Stimulated activated naive B cell treated with anti-CD40 and anti-IgM and Interleukin-4, amounts not matched to agents 10 μg/mL and 1 μg/mL and 100 μg/mL, for 72 hours (primary cell): ENCODE data around the gene BCDIN3D.
"Not testable (repeated sequence)": the region's sequence is repeated elsewhere in the genome, so short reads cannot be mapped to it uniquely, and the experiment has no call there.

Experiments
- ATAC-seq, 2 donors: fragments of 150-1000 bp; cut with Tn5 transposase; replicated peaks; 2 replicates each; pipeline ENCODE4 v1.10.0; 2021; ENCODE audit warnings: moderate library complexity in 1 of 2
- DNase-seq: peaks from one replicate; pipeline ENCODE4 v3.0.0; 2021
- H3K27ac Mint-ChIP-seq: one replicate; pipeline ENCODE4 v1.8.0; 2022; ENCODE audit warnings: mild to moderate bottlenecking, mixed read lengths
- H3K27me3 Mint-ChIP-seq, 2 donors: one replicate each; pipeline ENCODE4 v1.8.0; 2022; ENCODE audit warnings: mixed read lengths in 2 of 2
- H3K36me3 Mint-ChIP-seq, 2 donors: one replicate each; pipeline ENCODE4 v1.8.0; 2022; ENCODE audit warnings: mixed read lengths in 2 of 2, mild to moderate bottlenecking in 1 of 2
- H3K4me1 Mint-ChIP-seq, 2 donors: one replicate each; pipeline ENCODE4 v1.8.0; 2022; ENCODE audit warnings: mixed read lengths in 2 of 2, mild to moderate bottlenecking in 1 of 2
- H3K4me3 Mint-ChIP-seq, 2 donors: one replicate each; pipeline ENCODE4 v1.8.0; 2022; ENCODE audit warnings: mild to moderate bottlenecking in 2 of 2, mixed read lengths in 2 of 2, moderate library complexity in 1 of 2
- H3K9me3 Mint-ChIP-seq, 2 donors: one replicate each; pipeline ENCODE4 v1.8.0; 2022; ENCODE audit warnings: mixed read lengths in 2 of 2, mild to moderate bottlenecking in 1 of 2

Gene BCDIN3D

GRCh38 chr12:49855890-49856289 lies 13.0 kb upstream of the BCDIN3D start:
- not testable (repeated sequence) for H3K36me3 Mint-ChIP-seq, H3K4me3 Mint-ChIP-seq, H3K9me3 Mint-ChIP-seq, H3K27ac Mint-ChIP-seq, DNase-seq, H3K4me1 Mint-ChIP-seq, ATAC-seq
- H3K27me3 Mint-ChIP-seq: peaks cover 21 to 23% of the 10 kb centered on the region in 2 donors

- H3K36me3 Mint-ChIP-seq: no peaks in the 10 kb centered on the region
These were observed 12.1 kb upstream of the BCDIN3D start for GRCh38 chr12:49854976-49855375.

GRCh38 chr12:49853671-49854070 lies 10.8 kb upstream of the BCDIN3D start:
- Mint-ChIP-seq H3K27ac (no peak overlapping the region), H3K4me1 (no peaks in the 10 kb centered on the region), H3K27me3 (peaks cover 12 to 33% of the 10 kb centered on the region in 2 donors), H3K9me3 (no peaks in the 10 kb centered on the region), H3K4me3 (no peak overlapping the region), H3K36me3 (no peaks in the 10 kb centered on the region)
- no peak for DNase-seq
- ATAC-seq: no peak

More at GRCh38 chr12:49854976-49855375, 12.1 kb upstream of the BCDIN3D start:
- H3K4me1 Mint-ChIP-seq: no peaks in the 10 kb centered on the region
- H3K9me3 Mint-ChIP-seq: no peaks in the 10 kb centered on the region
- no peak overlapping the region for H3K4me3 Mint-ChIP-seq
- no peak for ATAC-seq
- H3K27ac Mint-ChIP-seq: no peak overlapping the region
- no peak for DNase-seq
- peaks cover 18 to 26% of the 10 kb centered on the region in 2 donors for H3K27me3 Mint-ChIP-seq

- Mint-ChIP-seq H3K36me3 (no peaks in the 10 kb centered on the region), H3K9me3 (no peaks in the 10 kb centered on the region), H3K27ac (no peak overlapping the region), H3K4me3 (no peak overlapping the region), H3K27me3 (peaks cover 12 to 20% of the 10 kb centered on the region in 2 donors), H3K4me1 (peaks cover 9 to 13% of the 10 kb centered on the region in 2 donors)
- no peak for DNase-seq
- no peak for ATAC-seq
These were observed 4.3 kb upstream of the BCDIN3D start for GRCh38 chr12:49847161-49847560.

- no peak overlapping the region for H3K27ac Mint-ChIP-seq
- peaks cover 16 to 24% of the 10 kb centered on the region in 2 donors for H3K4me1 Mint-ChIP-seq
- H3K27me3 Mint-ChIP-seq: peaks cover 12% of the 10 kb centered on the region in 2 donors
- no peak for DNase-seq
- H3K9me3 Mint-ChIP-seq: no peaks in the 10 kb centered on the region
- ATAC-seq: no peak
- H3K4me3 Mint-ChIP-seq: no peak overlapping the region
- peaks cover 0 to 1% of the 10 kb centered on the region in 2 donors for H3K36me3 Mint-ChIP-seq
These were observed 3.1 kb upstream of the BCDIN3D start for GRCh38 chr12:49846032-49846431.

GRCh38 chr12:49843876-49844437 lies 1.1 kb upstream of the BCDIN3D start:
- H3K4me1 Mint-ChIP-seq: peaks cover 16 to 32% of the 10 kb centered on the region in 2 donors
- no peak overlapping the region for H3K27ac Mint-ChIP-seq
- H3K36me3 Mint-ChIP-seq: peaks cover 3% of the 10 kb centered on the region in 2 donors
- H3K9me3 Mint-ChIP-seq: no peaks in the 10 kb centered on the region
- DNase-seq (no peak), ATAC-seq (no peak)
- H3K27me3 Mint-ChIP-seq: peaks cover 4 to 8% of the 10 kb centered on the region in 2 donors
- no peak overlapping the region for H3K4me3 Mint-ChIP-seq

- DNase-seq: no peak
- no peak for ATAC-seq
- Mint-ChIP-seq H3K27ac (peak overlapping the region; percentile 97), H3K4me1 (peaks cover 17 to 37% of the 10 kb centered on the region in 2 donors), H3K36me3 (peaks cover 3 to 4% of the 10 kb centered on the region in 2 donors), H3K9me3 (no peaks in the 10 kb centered on the region), H3K27me3 (peaks cover 0 to 5% of the 10 kb centered on the region in 2 donors), H3K4me3 (peak overlapping the region; percentile 90 to 98)
These were observed 505 bp upstream of the BCDIN3D start for GRCh38 chr12:49843411-49843810.

- peaks cover 7 to 14% of the 10 kb centered on the region in 2 donors for H3K36me3 Mint-ChIP-seq
- ATAC-seq (no peak), DNase-seq (no peak)
- peaks cover 17 to 40% of the 10 kb centered on the region in 2 donors for H3K4me1 Mint-ChIP-seq
- H3K4me3 Mint-ChIP-seq: no peak overlapping the region
- H3K27ac Mint-ChIP-seq: no peak overlapping the region
- no peaks in the 10 kb centered on the region for H3K9me3 Mint-ChIP-seq
- no peaks in the 10 kb centered on the region for H3K27me3 Mint-ChIP-seq
These were observed 3.8 kb downstream of the BCDIN3D start for GRCh38 chr12:49838973-49839633.

- Mint-ChIP-seq H3K27ac (no peak overlapping the region), H3K4me3 (no peak overlapping the region)
These were observed 10.0 kb downstream of the BCDIN3D start for GRCh38 chr12:49832836-49833421.

GRCh38 chr12:49831717-49832116 lies 11.2 kb downstream of the BCDIN3D start:
- H3K4me3 Mint-ChIP-seq: no peak overlapping the region
- peaks cover 18 to 24% of the 10 kb centered on the region in 2 donors for H3K4me1 Mint-ChIP-seq
- H3K9me3 Mint-ChIP-seq: no peaks in the 10 kb centered on the region
- H3K27ac Mint-ChIP-seq: peak overlapping the region; percentile 3
- peaks cover 1% of the 10 kb centered on the region in 2 donors for H3K36me3 Mint-ChIP-seq
- DNase-seq (no peak), ATAC-seq (no peak)
- no peaks in the 10 kb centered on the region for H3K27me3 Mint-ChIP-seq

More at GRCh38 chr12:49832836-49833421, 10.0 kb downstream of the BCDIN3D start:
- no peak for DNase-seq
- Mint-ChIP-seq H3K4me1 (peaks cover 9 to 13% of the 10 kb centered on the region in 2 donors), H3K36me3 (peaks cover 4 to 5% of the 10 kb centered on the region in 2 donors), H3K27me3 (no peaks in the 10 kb centered on the region), H3K9me3 (no peaks in the 10 kb centered on the region)
- no peak for ATAC-seq

GRCh38 chr12:49828133-49829091 lies 14.5 kb downstream of the BCDIN3D start, which contains the start of gene NCKAP5L:
Gene NCKAP5L, minus strand, starts transcription at chr12:49828413. Its CDS starts 24,369 bp downstream, at chr12:49804044.
- Mint-ChIP-seq H3K4me3 (peak within 1 kb of the TSS; percentile 90 to 94), H3K4me1 (peaks cover 35 to 49% of the 10 kb centered on the region in 2 donors), H3K36me3 (no peaks in the 10 kb centered on the region), H3K9me3 (no peaks in the 10 kb centered on the region), H3K27me3 (no peaks in the 10 kb centered on the region), H3K27ac (peak within 1 kb of the TSS; percentile 93)
- ATAC-seq (peak; percentile 91 to 94), DNase-seq (peak; percentile 86)

GRCh38 chr12:49827401-49828099 lies 15.4 kb downstream of the BCDIN3D start:
- Mint-ChIP-seq H3K9me3 (no peaks in the 10 kb centered on the region), H3K4me3 (peak overlapping the region; percentile 90 to 94), H3K36me3 (peaks cover 0 to 4% of the 10 kb centered on the region in 2 donors), H3K27ac (no peak overlapping the region), H3K27me3 (no peaks in the 10 kb centered on the region), H3K4me1 (peaks cover 35 to 49% of the 10 kb centered on the region in 2 donors)
- no peak for DNase-seq
- peak; percentile 12 to 14 for ATAC-seq

GRCh38 chr12:49827051-49827400 lies 15.9 kb downstream of the BCDIN3D start:
- peaks cover 35 to 49% of the 10 kb centered on the region in 2 donors for H3K4me1 Mint-ChIP-seq
- ATAC-seq: no peak
- no peaks in the 10 kb centered on the region for H3K27me3 Mint-ChIP-seq
- peaks cover 3 to 7% of the 10 kb centered on the region in 2 donors for H3K36me3 Mint-ChIP-seq
- peak overlapping the region; percentile 90 to 94 for H3K4me3 Mint-ChIP-seq
- H3K9me3 Mint-ChIP-seq: no peaks in the 10 kb centered on the region
- no peak for DNase-seq
- no peak overlapping the region for H3K27ac Mint-ChIP-seq
